DMS 273 (cell line): ENCODE data around the gene TXNDC12.
A peak's percentile ranks its signal among the peaks of the same experiment; 100 is the strongest.
"Not testable (repeated sequence)": the region's sequence is repeated elsewhere in the genome, so short reads cannot be mapped to it uniquely, and the experiment has no call there.

Experiments
- DNase-seq: peaks from one replicate; lab custom pipeline; 2025; ENCODE audit not compliant: unreplicated experiment; lab: John Stamatoyannopoulos, UW

TXNDC12 gene

DNA sequence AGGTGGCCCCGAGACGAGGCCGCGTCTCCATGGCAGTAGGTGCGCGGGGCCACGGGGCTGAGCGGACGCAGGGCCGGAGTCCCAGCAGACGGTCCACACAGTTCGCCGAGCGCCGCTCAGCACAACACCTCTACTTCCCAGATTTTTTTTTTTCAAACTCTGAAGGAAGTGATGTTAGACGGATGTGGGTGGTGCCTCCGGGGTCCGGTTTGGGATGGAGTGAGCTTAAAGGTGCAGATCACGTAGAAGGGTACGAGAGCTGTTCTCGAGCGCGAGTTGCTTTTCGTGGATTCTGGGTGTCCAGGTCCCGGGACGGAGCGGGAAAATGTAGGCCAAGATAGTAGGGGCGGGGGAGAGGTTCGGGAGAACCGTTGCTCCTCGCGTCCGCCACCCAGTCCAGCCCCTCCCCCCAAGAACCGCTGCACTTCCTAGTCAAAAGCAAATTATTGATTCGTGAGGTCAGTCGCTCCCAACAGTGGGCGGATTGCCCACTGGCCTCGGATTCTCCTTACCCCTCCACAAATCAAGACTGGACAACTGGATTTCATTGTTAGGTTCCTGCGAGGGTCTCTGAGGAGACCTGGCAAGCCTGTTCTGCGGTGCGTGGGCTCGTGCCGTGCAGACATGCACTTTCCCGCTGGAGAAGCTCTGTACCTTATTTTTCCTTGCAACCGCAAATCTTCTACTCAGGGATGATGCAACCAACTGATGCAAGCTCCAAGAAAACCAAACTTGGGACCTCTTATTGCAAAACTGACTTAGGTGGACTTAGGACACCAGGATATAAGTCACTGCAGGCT is at the start of gene TXNDC12:
TSS of gene TXNDC12 (minus strand) at position 126 of the 800 bp plus-strand sequence. CDS start at position 31, 95 bp downstream.
- DNase-seq, result peak; percentile 96

DNA sequence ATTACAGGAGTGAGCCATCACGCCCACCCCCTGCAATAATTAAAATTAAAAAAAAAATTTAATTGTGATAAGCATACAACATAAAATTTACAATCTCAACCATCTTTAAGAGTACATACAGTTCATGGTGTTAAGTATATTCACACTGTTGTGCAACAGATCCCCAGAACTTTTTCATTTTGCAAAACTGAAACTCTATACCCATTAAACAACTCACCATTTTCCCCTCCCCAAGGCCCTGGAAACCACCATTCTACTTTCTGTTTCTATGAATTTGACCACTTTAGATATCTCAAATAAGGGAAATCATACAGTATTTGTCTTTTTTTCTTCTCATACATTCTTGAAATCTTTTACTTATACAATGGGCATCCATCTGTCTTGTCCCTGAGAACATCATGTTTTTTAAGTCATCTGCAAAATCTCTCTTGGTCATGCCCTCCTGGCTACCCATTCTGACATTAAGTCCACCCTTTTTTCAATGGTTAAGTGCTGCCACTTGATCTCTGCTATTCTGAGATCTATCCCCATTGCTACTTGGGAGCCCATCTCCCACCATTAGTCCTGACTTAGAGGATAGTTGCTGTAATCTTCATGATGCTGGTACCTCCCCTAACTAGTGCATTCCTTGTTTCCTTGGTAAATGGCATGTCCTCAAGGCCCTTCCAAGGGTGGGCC is 47.5 kb upstream of the TXNDC12 start:
- DNase-seq, result no peak

DNA sequence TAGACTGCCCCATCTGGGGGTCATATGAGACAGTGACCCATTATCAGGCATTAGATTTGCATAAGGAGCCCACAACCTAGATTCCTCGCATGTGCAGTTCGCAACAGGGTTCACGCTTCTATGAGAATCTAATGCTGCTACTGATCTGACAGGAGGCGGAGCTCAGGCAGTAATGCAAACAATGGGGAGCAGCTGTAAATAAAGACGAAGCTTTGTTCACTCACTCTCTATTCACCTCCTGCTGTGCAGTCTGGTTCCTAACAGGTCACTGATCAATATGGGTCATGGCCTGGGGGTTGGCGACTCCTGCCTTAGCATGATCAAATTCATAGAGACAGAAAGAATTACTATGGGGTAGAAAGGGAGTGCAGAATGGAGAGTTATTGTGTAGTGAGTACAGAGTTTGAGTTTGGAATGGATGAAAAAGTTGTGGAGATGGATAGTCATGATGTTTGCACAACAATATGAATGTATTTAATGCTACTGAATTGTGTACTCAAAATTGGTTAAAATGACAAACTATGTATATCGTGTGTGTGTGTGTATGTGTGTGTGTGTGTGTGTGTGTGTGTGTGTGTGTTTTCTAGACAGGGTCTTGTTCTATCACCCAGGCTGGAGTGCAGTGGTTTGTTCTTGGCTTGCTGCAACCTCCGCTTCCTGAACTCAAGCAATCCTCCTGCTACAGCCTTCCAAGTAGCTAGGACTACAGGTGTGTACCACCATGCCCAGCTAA is 43.3 kb upstream of the TXNDC12 start:
- no peak for DNase-seq

DNA sequence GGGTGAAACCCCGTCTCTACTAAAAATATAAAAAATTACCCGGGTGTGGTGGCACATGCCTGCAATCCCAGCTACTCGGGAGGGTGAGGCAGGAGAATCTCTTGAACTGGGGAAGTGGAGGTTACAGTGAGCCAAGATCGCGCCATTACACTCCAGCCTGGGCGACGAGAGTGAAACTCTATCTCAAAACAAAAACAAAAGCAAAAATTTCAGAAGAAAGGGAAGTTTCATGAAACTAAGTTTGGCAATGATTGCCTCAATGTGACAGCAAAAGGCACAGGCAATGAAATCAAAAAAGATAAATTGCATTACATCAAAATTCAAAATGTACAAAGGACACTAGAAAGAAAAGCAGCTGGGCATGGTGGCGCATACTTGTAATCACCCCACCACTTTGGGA is 41.2 kb upstream of the TXNDC12 start:
- no peak for DNase-seq

DNA sequence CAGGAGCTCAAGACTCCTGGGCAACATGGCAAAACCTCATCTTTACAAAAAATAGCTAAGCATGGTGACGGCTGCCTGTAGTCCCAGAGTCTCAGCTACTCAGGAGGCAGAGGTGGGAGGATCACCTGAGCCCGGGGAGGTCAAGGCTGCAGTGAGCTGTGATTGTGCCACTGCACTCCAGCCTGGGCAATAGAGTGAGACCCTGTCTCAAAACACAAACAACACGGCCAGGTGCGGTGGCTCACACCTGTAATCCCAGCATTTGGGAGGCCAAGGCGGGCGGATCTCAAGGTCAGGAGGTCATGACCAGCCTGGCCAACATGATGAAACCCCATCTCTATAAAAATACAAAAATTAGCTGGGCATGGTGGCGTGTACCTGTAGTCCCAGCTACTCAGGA is 39.3 kb upstream of the TXNDC12 start:
- not testable (repeated sequence) for DNase-seq

DNA sequence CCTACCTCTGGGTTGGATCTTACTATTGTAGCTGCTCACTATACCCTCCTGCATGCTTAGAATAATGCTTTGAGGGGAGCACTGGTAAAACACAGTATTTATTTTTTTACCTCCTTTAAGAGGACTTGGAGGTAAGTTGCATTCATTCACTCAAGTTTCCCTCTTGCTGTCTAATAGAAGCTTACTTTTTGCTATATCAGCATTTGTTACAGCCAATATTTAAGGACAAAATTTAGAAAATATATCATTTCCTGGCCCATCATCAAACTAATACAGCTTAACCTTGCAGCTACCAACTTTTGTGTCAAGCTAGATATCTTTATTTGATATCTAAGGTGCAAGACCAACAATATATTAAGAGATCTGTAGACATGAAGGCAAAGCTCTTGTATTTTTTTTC is 32.9 kb upstream of the TXNDC12 start:
- not testable (repeated sequence) for DNase-seq

DNA sequence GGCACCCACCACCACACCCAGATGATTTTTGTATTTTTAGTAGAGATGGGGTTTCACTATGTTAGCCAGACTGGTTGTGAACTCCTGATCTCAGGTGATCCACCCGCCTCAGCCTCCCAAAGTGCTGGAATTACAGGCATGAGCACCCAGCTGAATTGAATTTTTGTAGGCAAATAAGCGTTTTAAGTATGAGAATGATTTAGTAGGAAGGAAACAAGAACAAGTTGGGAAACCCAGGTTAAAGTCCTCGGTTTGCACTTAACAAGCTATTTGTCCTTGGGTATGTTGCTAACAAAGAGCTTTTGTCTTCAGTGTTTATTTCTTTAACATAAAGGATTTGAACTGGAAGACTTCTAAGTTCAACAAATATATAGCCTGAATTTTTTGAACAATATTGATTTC is 25.0 kb upstream of the TXNDC12 start:
- no peak for DNase-seq

DNA sequence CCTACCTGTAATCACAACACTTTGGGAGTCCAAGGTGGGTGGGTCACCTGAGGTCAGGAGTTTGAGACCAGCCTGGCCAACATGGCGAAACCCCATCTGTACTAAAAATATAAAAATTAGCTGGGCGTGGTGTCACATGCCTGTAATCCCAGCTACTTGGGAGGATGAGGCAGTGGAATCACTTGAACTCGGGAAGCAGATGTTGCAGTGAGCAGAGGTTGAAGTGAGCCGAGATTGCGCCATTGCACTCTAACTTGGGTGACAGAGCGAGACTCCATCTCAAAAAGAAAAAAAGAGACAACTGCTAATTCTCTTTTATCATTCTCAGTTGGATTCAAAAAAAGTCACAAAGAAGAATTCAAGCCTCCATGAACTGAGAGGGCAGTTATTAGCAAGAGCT is 22.3 kb upstream of the TXNDC12 start:
- DNase-seq, result not testable (repeated sequence)

DNA sequence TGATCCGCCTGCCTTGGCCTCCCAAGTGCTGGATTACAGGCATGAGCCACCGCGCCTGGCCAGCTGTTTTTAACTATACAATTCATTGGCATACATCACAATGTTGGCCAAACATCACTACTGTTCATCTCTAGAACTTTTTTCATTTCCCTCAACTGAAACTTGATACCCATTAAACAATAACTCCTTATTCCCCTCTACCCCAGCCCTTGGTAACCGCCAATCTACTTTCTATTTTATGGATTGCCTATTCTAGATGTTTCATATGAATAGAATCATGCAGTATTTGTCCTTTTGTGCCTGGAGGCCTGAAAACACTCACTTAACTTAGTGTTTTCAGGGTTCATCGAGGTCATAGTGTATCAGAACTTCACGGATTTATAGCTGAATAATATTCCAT is 17.3 kb upstream of the TXNDC12 start:
- DNase-seq, result no peak

DNA sequence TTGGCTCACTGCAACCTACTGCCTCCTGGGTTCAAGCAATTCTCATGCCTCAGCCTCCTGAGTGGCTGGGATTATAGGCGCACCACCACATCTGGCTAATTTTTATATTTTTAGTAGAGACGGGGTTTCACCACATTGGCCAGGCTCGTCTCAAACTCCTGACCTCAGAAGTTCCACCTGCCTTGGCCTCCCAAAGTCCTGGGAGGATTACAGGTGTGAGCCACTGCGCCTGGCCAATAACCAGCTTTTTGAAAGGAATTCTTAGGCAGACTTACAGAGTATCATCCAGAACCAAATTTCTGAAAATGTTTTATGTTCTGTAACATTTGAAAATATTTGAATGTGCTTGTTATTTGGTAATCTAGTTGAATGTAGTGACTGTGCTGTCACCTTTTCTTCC is 15.7 kb upstream of the TXNDC12 start:
- no peak for DNase-seq

DNA sequence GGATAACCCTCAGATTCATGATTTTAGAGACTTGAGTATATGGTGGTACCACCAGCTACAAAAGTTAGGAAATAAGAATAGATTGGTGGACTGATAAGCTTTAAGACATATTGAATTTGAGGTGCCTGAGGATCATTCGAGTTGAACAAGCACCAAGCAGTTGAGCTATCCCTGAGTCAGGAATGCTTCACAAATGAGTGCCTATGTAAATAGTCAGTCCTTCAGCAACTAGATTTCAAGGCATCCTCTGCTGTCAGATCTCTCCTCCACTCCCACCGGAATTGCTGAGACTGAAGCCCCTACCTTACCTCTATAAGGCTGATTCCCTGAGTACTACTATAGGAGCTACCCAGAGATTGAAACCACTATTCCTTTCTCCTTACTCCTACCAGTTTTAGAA is 8.2 kb upstream of the TXNDC12 start:
- no peak for DNase-seq

DNA sequence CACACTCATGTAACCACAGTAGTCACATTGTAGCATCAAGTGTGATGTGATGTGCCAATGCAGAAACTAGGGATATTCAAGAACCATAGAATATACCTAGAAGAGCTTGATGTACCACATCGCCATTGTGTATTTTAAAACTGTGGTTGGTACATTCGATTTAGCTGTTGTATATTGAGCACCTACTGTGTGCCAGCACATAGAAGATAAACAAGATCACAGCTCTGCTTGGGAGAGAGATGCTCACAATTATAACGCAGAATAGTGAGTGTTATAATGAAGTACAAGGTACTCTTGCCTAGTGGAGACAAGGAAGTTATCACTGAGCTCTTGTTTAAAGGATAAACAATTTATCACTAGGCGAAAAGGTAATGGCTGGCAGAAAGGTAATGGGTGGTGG is 5.8 kb upstream of the TXNDC12 start:
- no peak for DNase-seq

DNA sequence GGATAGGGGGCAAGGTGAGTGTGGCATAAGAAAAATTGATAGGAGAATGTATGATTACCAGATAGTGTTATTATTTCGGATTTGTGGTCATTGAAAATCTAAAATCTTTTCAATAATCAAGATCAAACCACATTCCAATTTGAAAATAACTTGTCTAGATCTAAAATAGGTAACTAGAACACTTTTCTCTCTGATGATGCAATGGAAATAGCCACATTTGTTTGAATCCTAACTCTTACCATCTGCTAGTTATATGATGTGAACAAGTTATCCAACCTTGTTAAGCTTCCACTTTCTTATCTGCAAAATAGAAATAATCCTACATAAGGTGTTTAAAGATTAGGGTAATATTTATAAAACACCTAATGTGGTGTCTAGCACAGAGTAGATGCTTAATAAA is 4.9 kb upstream of the TXNDC12 start:
- DNase-seq, result no peak

DNA sequence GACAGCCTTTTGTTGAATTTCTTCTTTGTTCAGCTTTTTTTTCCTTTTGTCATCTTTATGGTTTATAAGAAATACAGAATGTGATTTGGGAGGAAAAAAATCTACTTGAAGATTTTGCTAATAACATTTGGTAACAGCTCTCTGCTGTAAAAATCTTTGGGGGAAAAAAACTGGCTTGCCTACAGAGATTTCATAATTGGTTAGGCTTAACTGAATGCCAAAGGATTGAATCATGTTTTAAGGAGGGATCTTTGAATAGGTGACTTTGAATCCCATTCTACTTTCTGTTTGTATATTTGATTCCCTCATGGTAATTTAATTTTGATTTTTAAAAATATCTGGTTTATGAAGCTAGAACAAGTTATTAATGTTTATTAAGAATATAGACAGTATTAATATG is 4.3 kb upstream of the TXNDC12 start:
- no peak for DNase-seq

DNA sequence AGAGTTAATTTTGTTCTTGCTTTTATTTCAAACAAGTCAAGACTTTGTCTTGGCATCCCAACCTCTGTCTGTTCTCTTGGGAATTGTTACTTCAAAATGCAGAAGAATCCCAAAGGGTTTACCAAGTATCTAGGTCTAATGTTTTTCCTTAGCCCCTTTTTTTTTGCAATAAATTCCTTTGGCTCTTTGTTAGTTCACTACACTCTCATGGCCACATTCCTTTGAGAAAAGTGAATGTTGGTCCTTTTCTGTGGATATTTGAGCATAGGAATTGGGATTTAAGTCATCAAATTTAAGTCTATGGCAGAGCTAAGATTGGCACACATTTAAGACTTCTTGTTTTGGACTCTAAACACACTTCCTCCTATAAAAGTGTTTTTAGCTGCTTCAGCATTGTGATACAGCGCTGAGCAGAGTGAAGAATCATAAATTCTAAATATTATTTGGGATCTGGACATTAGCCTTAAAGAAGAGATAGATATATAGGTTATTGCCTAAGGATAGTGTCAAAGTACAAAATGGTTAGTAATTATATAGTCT is 3.0 kb upstream of the TXNDC12 start:
- no peak for DNase-seq

DNA sequence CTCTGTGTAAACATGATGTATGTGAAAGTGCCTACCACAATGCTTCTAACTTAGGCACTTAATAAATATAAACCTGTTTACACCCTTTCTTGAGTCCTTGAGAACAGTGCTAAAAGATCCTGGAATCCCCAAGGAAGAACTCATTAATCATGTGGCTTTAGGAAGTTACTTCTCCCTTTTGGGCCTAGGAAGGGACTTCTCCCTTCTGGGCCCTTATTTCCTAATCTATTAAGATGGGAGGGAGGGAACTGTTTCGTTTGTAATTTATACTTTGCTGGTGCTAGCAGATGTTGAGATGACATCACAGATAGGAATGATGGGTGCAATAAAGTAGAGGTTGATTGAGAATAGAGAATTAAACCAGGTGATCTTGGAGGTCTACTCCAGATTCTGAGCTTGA is 2.3 kb upstream of the TXNDC12 start:
- DNase-seq, result peak; percentile 51

DNA sequence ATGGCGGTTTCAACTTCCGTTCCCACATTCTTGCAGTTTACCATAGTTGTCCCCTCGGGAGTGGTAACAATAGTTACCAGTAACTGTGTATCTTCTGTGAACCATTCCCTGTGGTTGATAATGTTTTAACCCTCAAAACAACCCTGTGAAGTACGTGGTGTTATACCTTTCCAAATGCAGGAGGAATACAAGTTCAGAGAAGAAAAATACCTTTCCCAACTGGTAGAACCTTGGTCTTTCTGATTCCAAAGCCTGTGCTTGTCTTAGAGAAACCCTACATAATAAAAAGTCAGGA is 1.9 kb upstream of the TXNDC12 start:
- DNase-seq, result no peak

DNA sequence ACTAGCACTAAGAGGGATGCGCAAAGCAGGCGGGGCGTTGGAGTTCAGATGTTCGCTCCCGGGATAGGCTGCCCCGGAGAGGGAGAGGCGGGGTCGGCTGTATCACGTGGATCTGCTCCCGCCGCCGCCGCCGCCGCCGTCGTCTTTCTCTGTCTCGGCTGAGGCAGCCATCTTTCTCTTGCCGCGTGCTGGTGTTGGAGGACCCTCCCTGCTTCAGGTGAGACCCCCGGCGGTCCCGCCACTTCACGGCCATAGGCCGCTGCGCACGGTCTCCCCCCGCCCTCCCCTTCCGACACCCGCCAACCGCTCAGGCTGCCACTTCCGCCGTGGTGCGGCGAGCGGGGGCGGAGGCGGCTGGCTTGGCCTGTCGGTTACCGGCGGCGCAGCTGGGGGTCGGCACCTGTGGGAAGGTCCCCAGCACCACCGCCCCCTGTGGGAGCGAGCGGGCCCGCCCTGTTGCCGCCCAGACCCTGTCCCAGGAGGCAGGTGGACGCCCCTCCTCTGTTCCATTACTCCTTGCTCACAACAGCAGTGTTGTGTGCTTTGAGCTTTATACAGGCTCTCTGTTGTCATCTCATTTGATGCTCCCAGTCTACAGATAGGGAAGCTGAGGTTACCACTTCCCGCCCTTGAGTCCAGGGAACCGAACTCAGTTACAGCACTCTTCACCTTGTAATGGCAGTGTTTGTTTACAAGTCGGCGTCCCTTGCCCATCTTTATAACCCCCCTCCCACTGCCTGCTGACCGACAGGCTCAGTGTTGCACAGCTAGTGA is 1.4 kb upstream of the TXNDC12 start, which contains the start of gene BTF3L4:
TSS of gene BTF3L4 (plus strand) at position 133 of the 774 bp plus-strand sequence. CDS start 3,553 bp downstream, outside the sequence.
- DNase-seq, result peak; percentile 98

DNA sequence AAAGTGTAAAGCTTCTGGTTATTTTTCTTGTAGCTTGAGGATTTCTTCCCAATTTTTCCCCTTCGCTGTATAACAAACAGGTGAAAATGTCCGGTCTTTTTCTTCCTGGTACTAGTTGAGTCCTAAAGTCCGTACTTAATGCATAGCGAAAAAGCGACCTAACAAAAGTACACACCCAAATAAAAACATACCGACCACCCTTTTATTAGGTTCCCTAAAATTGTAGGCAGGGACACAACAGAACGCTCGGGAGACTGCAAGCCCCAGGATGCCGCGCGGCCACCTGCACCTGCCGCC is 823 bp upstream of the TXNDC12 start:
- no peak for DNase-seq

DNA sequence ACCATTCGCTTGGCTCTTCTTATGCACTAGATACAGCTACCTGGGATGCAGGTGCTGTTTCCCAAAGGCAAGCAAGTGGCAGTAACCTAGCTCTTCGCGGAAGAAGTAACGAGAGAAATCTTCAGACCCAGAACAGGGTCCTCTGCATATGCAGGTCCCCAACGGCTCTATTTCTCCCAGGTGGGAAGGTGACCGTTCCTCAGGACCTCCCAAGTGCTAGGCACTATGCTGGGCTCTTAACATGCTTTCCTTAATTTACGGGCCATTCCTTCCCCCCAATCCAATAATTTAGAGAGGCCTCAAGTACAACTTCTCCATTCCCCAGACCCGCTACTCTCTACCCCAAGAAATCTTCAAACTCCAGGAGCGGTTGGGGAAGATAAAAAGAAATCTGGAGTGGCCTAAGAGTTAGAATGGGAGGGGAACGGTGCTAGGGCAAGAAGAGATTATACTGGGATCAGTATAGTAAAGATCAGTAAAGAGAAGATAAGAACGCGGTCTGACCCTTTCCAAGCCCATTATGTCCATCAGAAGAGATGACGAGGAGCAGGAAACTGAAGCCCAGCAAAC is 410 bp downstream of the TXNDC12 start:
- no peak for DNase-seq

DNA sequence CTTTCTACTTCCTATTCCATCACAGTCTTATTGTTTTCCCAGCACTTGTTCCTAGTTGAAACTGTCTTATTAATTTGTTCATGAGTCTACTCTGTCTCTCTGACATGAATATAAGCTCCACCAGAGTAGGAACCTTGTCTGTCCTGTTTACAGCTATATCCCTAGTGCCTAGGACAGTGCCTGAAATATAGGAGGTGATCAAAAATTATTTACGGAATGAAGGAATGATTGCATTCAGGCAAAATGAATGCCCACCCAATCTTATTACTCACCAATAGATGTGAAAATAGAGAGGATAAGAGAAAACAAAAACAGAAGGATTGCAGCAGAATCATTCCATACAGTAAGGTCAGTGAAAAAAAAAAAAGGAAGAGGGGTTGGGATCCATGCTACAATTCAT is 1.1 kb downstream of the TXNDC12 start:
- no peak for DNase-seq
